ENCODE measurements around the gene SVOPL.

The SVOPL gene

GRCh38 chr7:138565451-138566114 is 135.6 kb downstream of the SVOPL start:
- in situ Hi-C loops (cut with MboI; ENCODE audit: low sequenced_read_pairs): no loop called here

DNA sequence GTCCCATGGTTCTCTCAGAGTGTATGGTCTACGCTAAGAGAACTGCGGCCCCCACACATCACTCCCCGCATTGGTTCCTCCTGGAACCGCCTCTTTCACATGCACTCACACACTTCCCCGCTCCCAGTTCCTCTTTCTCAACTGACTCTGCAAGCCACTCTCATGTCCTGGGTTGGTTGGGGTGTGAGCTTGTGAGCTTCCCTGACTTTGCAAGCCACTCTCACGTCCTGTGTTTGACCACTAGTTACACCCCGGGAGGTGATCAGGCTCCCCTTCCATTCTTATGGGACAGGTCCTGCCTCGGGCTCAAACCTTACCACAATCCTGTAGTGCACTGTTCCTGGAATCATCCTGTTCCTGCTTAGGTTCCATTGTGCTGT is 136.1 kb downstream of the SVOPL start:
- in situ Hi-C loops (cut with MboI; ENCODE audit: low sequenced_read_pairs): no loop called here

DNA sequence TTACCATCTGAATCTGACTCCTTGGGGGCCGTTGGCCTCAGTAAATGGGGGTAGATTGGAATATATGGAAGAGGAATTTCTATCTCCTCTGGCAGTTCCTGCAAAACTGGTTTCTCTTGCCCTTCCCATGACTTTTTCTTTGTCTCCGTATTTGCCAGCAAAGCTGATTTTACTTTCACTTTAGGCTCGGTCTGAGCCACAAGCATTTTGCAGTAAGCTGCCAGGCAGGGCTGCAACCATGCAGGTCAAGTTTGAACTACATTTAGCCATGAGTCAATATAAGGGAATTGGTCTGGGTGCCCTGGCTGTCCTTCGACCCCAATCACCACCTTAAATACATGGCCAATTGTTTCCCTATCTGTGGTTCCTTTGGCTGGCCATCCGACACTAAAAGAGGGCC is 136.8 kb downstream of the SVOPL start:
- in situ Hi-C loops (cut with MboI; ENCODE audit: low sequenced_read_pairs): no loop called here

- in situ Hi-C loops (cut with MboI; ENCODE audit: low sequenced_read_pairs): no loop called here
Observed at GRCh38 chr7:138563808-138564207, 137.4 kb downstream of the SVOPL start.

GRCh38 chr7:138559448-138559847 is 141.7 kb downstream of the SVOPL start:
- in situ Hi-C loops (cut with MboI; ENCODE audit: low sequenced_read_pairs): no loop called here

GRCh38 chr7:138556771-138557484 is 144.2 kb downstream of the SVOPL start:
- in situ Hi-C loops (cut with MboI; ENCODE audit: low sequenced_read_pairs): no loop called here

DNA sequence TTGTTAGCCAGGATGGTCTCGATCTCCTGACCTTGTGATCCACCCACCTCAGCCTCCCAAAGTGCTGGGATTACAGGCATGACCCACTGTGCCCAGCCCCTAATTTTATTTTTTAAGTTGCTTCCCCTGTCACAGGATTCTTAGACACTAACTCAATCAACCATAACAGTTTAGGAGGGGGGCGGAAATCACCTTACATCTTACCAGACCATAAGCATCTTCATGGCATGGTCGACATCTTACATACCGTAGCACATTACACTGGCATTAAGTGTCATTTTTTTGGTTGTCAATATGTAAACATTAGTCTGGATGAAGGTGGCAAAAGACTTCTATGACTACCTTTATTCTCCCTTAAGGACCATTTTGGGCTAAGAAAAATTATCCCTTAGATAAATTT is 145.5 kb downstream of the SVOPL start:
- in situ Hi-C loops (cut with MboI; ENCODE audit: low sequenced_read_pairs): no loop called here

DNA sequence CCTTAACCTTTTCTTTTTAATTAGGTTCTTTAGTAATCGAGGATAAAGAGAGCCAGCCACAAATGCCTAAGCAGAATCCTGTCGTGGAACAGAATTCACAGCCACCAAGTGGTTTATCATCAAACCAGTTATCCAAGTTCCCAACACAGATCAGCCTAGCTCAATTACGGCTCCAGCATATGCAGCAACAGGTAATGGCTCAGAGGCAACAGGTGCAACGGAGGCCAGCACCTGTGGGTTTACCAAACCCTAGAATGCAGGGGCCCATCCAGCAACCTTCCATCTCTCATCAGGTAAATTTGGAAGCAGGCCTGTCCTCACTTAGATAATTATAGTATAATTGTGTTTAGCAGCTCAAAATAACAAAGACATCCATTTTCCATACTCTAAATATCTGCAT is 146.5 kb downstream of the SVOPL start:
- in situ Hi-C loops (cut with MboI; ENCODE audit: low sequenced_read_pairs): no loop called here

GRCh38 chr7:138553805-138554204 is 147.4 kb downstream of the SVOPL start:
- in situ Hi-C loops (cut with MboI; ENCODE audit: low sequenced_read_pairs): no loop called here

- in situ Hi-C loops (cut with MboI; ENCODE audit: low sequenced_read_pairs): no loop called here
Observed at GRCh38 chr7:138551102-138551501, 150.1 kb downstream of the SVOPL start.

GRCh38 chr7:138550337-138550736 is 150.8 kb downstream of the SVOPL start:
- in situ Hi-C loops (cut with MboI; ENCODE audit: low sequenced_read_pairs): no loop called here

DNA sequence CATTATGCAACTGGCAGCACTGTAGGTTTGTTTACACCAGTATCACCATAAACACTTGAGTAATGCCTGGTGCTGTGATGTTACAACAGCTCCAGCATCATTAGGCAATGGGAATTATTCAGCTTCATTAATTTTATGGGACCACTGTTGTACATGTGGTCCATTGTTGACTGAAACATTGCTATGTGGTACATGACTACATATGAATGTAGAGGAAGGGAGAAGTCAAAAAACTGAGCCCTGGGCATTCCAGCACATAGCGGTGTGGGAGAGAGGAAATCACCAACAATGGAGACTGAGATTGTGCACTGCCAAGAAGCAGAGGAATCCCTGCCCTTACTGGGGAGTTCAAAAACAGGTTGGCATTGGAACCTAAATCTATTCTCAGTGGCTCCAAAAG is 152.1 kb downstream of the SVOPL start:
- in situ Hi-C loops (cut with MboI; ENCODE audit: low sequenced_read_pairs): no loop called here

- in situ Hi-C loops (cut with MboI; ENCODE audit: low sequenced_read_pairs): no loop called here
Observed at GRCh38 chr7:138546829-138547228, 154.3 kb downstream of the SVOPL start.

DNA sequence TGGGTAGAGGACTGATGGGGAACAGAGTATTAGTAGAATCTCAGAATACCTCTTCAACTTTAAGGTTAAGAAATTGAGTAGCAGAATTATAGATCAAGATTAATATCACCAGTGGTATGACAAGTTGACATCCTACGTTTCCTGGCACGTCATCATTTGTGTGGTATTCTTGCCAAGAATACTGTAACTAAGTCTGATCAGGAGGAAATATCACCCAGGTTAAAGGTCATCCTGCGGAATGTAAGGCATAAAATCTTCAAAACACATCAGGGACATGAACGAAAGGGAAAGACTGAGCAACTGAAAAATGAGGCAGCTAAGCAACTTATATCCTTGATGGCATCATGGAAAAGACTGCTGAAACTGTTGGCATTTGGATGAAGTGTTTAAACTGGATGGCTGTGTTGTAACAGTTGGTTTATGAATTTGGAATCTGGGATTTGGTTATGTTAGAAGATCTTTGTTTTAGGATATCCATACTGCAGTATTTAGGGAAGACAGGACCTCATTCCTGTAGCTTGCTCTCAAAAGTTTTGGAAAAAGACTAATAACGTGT is 155.0 kb downstream of the SVOPL start:
- in situ Hi-C loops (cut with MboI; ENCODE audit: low sequenced_read_pairs): no loop called here

- in situ Hi-C loops (cut with MboI; ENCODE audit: low sequenced_read_pairs): no loop called here
Observed at GRCh38 chr7:138545123-138545522, 156.0 kb downstream of the SVOPL start.

All from HL-60/S4 treated with phorbol 12-myristate 13-acetate at 8.2 ng/mL for 4 days and 3 days (cell line).